MM.1S (cell line): ENCODE results near the gene STMP1.

Source experiments
- EZH2 ChIP-seq: fragments of 300-600 bp; sonication (generic); optimal IDR thresholded peaks from 2 replicates; pipeline ENCODE3; 2017; ENCODE audit warnings: low read depth, mild to moderate bottlenecking, antibody characterized with exemption, low read length, mixed read lengths
- EZH2phosphoT487 ChIP-seq: fragments of 300-600 bp; sonication (generic); IDR thresholded peaks from 2 replicates; pipeline ENCODE4 v1.6.1; 2018; ENCODE audit warnings: antibody characterized with exemption, low read length
- TF ChIP-seq, protein P1 (sequence below): fragments of 300-600 bp; sonication (generic); IDR thresholded peaks from 2 replicates; pipeline ENCODE4 v1.5.1; 2016; ENCODE audit warnings: antibody characterized with exemption, low read length, mixed read lengths

DNA sequence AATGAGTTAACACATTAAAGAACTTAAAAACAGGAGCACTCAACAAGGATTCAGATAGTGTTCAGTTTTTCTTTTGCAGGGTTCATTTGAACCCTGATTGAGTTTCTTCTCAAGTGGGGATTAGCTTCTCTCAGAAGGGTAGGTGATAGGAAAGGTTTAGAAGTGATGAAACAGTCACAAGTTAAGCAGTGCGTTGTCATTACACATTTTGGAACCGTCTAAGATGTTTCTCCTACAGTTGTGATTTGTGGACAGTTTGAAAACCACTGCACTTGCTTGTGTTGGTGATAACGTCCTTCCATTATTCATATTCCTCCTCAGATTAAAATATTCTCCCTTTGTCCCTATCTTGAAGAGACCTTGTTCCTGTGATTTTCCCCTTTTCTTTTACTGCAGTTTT is 2.7 kb downstream of the STMP1 start:
- TF ChIP-seq, protein P1, sequence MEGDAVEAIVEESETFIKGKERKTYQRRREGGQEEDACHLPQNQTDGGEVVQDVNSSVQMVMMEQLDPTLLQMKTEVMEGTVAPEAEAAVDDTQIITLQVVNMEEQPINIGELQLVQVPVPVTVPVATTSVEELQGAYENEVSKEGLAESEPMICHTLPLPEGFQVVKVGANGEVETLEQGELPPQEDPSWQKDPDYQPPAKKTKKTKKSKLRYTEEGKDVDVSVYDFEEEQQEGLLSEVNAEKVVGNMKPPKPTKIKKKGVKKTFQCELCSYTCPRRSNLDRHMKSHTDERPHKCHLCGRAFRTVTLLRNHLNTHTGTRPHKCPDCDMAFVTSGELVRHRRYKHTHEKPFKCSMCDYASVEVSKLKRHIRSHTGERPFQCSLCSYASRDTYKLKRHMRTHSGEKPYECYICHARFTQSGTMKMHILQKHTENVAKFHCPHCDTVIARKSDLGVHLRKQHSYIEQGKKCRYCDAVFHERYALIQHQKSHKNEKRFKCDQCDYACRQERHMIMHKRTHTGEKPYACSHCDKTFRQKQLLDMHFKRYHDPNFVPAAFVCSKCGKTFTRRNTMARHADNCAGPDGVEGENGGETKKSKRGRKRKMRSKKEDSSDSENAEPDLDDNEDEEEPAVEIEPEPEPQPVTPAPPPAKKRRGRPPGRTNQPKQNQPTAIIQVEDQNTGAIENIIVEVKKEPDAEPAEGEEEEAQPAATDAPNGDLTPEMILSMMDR = no peak
- TF ChIP-seq EZH2 (no peak), EZH2phosphoT487 (no peak)
